Esophagus squamous epithelium (tissue), 4 donors: ENCODE measurements around the gene GLP1R.

Experiments
- CTCF ChIP-seq, 6 experiments: fragments of 450-650 bp in 4 of 6; fragments of 200-600 bp in 2 of 6; sonication (generic) in 2 of 6; IDR thresholded peaks; one replicate each; pipeline ENCODE4 v1.5.1; 2016 to 2019; ENCODE audit warnings: antibody characterized with exemption in 6 of 6, mild to moderate bottlenecking in 4 of 6, moderate library complexity in 4 of 6
- POLR2A ChIP-seq, 4 donors: fragments of 450-650 bp; IDR thresholded peaks; one replicate each; pipeline ENCODE4 v1.6.1; 2017; ENCODE audit warnings: antibody characterized with exemption in 4 of 4, mild to moderate bottlenecking in 4 of 4, moderate library complexity in 3 of 4

DNA sequence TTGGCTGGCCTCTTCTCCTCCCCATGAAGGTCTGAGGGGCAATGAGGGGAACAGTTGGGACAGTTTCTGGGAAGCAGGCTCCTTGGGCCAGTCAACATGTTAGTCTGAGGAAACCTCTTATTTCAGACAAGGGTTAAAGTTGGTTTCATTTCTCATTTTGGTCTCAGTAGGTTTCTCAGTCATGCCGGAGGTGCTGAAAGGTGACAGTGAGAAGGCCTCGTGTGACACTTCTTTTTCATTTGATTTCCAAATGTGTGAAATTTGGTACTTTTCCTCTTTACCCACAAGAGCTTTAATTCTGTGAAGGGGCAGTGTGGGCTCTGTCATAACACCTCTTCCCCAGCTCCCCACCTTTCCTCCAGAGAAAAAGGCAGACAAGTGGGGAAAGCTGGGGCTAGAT is 7.5 kb upstream of the GLP1R start:
- TF ChIP-seq CTCF (IDR thresholded peaks at IDR 0.05) (no peak), POLR2A (IDR thresholded peaks at IDR 0.05) (no peak)
